ENCODE data around the gene ALDH16A1. TPM values are rescaled to one million over a fixed set of nuclear protein-coding genes. Genes with fewer than 3 reads are reported as not detected.
"Not testable (repeated sequence)": the region's sequence is repeated elsewhere in the genome, so short reads cannot be mapped to it uniquely, and the experiment has no call there.

Gene ALDH16A1
- total and polyA plus RNA-seq, 2 donors (not counting 1 experiment from before 2014, with no cell fraction given): 2.4 to 24.9 TPM

GRCh38 chr19:49458567-49458903 is 5.5 kb downstream of the ALDH16A1 start:
- TF ChIP-seq CTCF (conservative IDR thresholded peaks at IDR 0.05 in 1 of 2, IDR thresholded peaks at IDR 0.05 in 1 of 2; ENCODE audit: low read depth in 1 of 2, low read length in 2 of 2) (no peak), EZH2 (IDR thresholded peaks at IDR 0.05; ENCODE audit: low read length, missing control alignments) (no peak)
- Histone ChIP-seq H2AFZ (ENCODE audit: low read length) (no peak overlapping the region), H3K9ac (ENCODE audit: insufficient read depth, low read length) (no peak overlapping the region), H3K27ac (ENCODE audit: insufficient read depth, low read length) (peak overlapping the region; percentile 28), H3K4me2 (ENCODE audit: extremely low read depth, insufficient read depth, low read length) (no peak overlapping the region), H3K4me1 (ENCODE audit: control insufficient read depth, extremely low read depth, insufficient read depth, low read length) (no peaks in the 10 kb centered on the region), H4K20me1 (ENCODE audit: control insufficient read depth, extremely low read depth, insufficient read depth, low read length) (no peaks in the 10 kb centered on the region), H3K36me3 (ENCODE audit: control insufficient read depth, insufficient read depth, low read length) (no peaks in the 10 kb centered on the region), H3K9me3 (ENCODE audit: control insufficient read depth, insufficient read depth, low read depth, low read length) (no peaks in the 10 kb centered on the region), H3K79me2 (ENCODE audit: control insufficient read depth, insufficient read depth, low read length) (no peaks in the 10 kb centered on the region), H3K27me3 (ENCODE audit: control insufficient read depth, insufficient read depth, low read length) (no peaks in the 10 kb centered on the region), H3K4me3 (replicated peaks in 1 of 4; ENCODE audit: control extremely low read depth in 1 of 4, insufficient read depth in 1 of 4, low read depth in 3 of 4, low read length in 4 of 4) (no peak overlapping the region)
- DNase-seq (ENCODE audit: low read depth in 2 of 2): no peak

DNA sequence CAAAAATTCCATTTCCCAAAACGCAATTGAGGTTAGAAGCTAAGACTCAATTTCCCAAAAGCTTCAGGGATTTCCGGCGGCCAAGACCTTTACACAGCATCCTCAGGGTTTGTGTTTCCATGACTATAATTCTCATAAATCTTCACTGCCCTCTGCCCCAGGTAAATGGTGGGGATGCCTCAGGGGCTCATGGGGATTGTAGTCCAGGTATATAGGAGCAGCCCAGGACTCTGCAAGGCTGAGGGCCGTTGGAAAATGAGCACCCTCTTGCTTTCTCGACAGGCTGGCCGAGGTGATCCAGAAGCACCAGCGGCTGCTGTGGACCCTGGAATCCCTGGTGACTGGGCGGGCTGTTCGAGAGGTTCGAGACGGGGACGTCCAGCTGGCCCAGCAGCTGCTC is 6.4 kb downstream of the ALDH16A1 start:
- no peaks in the 10 kb centered on the region for H4K20me1 ChIP-seq (ENCODE audit: control insufficient read depth, extremely low read depth, insufficient read depth, low read length)
- H3K79me2 ChIP-seq (ENCODE audit: control insufficient read depth, insufficient read depth, low read length): no peaks in the 10 kb centered on the region
- no peak overlapping the region for H3K4me2 ChIP-seq (ENCODE audit: extremely low read depth, insufficient read depth, low read length)
- no peaks in the 10 kb centered on the region for H3K36me3 ChIP-seq (ENCODE audit: control insufficient read depth, insufficient read depth, low read length)
- H3K9ac ChIP-seq (ENCODE audit: insufficient read depth, low read length): no peak overlapping the region
- H3K27ac ChIP-seq (ENCODE audit: insufficient read depth, low read length): no peak overlapping the region
- H3K4me1 ChIP-seq (ENCODE audit: control insufficient read depth, extremely low read depth, insufficient read depth, low read length): no peaks in the 10 kb centered on the region
- H2AFZ ChIP-seq (ENCODE audit: low read length): no peak overlapping the region
- no peaks in the 10 kb centered on the region for H3K27me3 ChIP-seq (ENCODE audit: control insufficient read depth, insufficient read depth, low read length)
- no peak for TF ChIP-seq EZH2 (IDR thresholded peaks at IDR 0.05; ENCODE audit: low read length, missing control alignments)
- TF ChIP-seq CTCF (conservative IDR thresholded peaks at IDR 0.05 in 1 of 2, IDR thresholded peaks at IDR 0.05 in 1 of 2; ENCODE audit: low read depth in 1 of 2, low read length in 2 of 2): no peak
- H3K9me3 ChIP-seq (ENCODE audit: control insufficient read depth, insufficient read depth, low read depth, low read length): no peaks in the 10 kb centered on the region
- DNase-seq (ENCODE audit: low read depth in 2 of 2): no peak
- no peak overlapping the region for H3K4me3 ChIP-seq (replicated peaks in 1 of 4; ENCODE audit: control extremely low read depth in 1 of 4, insufficient read depth in 1 of 4, low read depth in 3 of 4, low read length in 4 of 4)

GRCh38 chr19:49461130-49461529 is 8.1 kb downstream of the ALDH16A1 start:
- not testable (repeated sequence) for H3K36me3 ChIP-seq (ENCODE audit: control insufficient read depth, insufficient read depth, low read length); H3K4me1 ChIP-seq (ENCODE audit: control insufficient read depth, extremely low read depth, insufficient read depth, low read length); H2AFZ ChIP-seq (ENCODE audit: low read length); H3K79me2 ChIP-seq (ENCODE audit: control insufficient read depth, insufficient read depth, low read length); H4K20me1 ChIP-seq (ENCODE audit: control insufficient read depth, extremely low read depth, insufficient read depth, low read length); H3K4me2 ChIP-seq (ENCODE audit: extremely low read depth, insufficient read depth, low read length); H3K27me3 ChIP-seq (ENCODE audit: control insufficient read depth, insufficient read depth, low read length); H3K27ac ChIP-seq (ENCODE audit: insufficient read depth, low read length); H3K9me3 ChIP-seq (ENCODE audit: control insufficient read depth, insufficient read depth, low read depth, low read length); H3K4me3 ChIP-seq (replicated peaks in 1 of 4; ENCODE audit: control extremely low read depth in 1 of 4, insufficient read depth in 1 of 4, low read depth in 3 of 4, low read length in 4 of 4); DNase-seq (ENCODE audit: low read depth in 2 of 2); H3K9ac ChIP-seq (ENCODE audit: insufficient read depth, low read length)
